ENCODE measurements around the gene SNAI3.

DNA sequence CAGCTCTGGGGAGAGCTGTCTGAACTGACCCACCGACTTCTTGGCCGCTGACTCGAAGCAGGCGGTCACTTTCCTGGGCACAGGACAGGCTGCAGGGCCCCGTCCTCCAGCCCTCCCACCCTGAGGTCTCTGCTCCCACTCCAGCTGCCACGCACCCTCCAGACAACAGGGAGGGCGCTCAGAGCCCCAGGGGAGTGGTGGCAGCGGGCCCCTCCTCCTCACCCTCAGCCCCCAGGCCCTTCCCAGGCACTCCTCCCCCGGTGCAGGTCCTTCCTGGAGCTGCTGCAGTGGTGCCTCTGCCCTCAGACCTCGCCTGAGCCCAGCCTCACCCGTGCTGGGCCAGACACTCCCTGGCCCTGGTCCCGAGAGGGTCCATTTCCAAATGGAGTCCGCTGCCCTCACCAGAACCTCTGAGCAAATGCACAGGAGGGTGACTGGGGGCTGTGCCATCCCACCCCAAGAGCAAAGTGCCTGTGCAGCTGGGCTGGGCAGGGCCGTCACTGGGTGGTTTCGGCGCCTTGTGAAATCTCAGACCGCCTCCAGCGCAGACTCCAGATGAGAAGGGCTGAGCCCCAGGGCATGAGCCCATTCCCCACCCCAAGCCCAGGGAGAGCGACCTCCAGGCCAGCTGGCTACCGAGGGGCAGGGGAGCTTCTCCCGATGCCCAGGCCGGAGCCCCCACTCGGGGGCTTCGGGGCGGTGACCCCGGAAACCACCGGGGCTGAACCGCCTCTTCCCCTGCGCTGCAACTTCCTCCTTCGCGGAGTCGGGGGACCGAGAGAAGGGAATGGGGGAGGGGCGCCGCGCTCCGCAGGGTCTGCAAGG, 36.2 kb downstream of the SNAI3 start:
- no peak for TF ChIP-seq ZNF263 (CRISPR knock-in tag; IDR thresholded peaks at IDR 0.05; ENCODE audit: low read depth)
- TF ChIP-seq, protein P1, sequence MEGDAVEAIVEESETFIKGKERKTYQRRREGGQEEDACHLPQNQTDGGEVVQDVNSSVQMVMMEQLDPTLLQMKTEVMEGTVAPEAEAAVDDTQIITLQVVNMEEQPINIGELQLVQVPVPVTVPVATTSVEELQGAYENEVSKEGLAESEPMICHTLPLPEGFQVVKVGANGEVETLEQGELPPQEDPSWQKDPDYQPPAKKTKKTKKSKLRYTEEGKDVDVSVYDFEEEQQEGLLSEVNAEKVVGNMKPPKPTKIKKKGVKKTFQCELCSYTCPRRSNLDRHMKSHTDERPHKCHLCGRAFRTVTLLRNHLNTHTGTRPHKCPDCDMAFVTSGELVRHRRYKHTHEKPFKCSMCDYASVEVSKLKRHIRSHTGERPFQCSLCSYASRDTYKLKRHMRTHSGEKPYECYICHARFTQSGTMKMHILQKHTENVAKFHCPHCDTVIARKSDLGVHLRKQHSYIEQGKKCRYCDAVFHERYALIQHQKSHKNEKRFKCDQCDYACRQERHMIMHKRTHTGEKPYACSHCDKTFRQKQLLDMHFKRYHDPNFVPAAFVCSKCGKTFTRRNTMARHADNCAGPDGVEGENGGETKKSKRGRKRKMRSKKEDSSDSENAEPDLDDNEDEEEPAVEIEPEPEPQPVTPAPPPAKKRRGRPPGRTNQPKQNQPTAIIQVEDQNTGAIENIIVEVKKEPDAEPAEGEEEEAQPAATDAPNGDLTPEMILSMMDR (IDR thresholded peaks at IDR 0.05): no peak
- TF ChIP-seq SOX15 (CRISPR knock-in tag; IDR thresholded peaks at IDR 0.05): no peak
- no peak for TF ChIP-seq MYBL2 (CRISPR knock-in tag; IDR thresholded peaks at IDR 0.05)
- TF ChIP-seq, protein P2, sequence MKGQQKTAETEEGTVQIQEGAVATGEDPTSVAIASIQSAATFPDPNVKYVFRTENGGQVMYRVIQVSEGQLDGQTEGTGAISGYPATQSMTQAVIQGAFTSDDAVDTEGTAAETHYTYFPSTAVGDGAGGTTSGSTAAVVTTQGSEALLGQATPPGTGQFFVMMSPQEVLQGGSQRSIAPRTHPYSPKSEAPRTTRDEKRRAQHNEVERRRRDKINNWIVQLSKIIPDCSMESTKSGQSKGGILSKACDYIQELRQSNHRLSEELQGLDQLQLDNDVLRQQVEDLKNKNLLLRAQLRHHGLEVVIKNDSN (CRISPR knock-in tag; IDR thresholded peaks at IDR 0.05): no peak
- TF ChIP-seq, protein P3, sequence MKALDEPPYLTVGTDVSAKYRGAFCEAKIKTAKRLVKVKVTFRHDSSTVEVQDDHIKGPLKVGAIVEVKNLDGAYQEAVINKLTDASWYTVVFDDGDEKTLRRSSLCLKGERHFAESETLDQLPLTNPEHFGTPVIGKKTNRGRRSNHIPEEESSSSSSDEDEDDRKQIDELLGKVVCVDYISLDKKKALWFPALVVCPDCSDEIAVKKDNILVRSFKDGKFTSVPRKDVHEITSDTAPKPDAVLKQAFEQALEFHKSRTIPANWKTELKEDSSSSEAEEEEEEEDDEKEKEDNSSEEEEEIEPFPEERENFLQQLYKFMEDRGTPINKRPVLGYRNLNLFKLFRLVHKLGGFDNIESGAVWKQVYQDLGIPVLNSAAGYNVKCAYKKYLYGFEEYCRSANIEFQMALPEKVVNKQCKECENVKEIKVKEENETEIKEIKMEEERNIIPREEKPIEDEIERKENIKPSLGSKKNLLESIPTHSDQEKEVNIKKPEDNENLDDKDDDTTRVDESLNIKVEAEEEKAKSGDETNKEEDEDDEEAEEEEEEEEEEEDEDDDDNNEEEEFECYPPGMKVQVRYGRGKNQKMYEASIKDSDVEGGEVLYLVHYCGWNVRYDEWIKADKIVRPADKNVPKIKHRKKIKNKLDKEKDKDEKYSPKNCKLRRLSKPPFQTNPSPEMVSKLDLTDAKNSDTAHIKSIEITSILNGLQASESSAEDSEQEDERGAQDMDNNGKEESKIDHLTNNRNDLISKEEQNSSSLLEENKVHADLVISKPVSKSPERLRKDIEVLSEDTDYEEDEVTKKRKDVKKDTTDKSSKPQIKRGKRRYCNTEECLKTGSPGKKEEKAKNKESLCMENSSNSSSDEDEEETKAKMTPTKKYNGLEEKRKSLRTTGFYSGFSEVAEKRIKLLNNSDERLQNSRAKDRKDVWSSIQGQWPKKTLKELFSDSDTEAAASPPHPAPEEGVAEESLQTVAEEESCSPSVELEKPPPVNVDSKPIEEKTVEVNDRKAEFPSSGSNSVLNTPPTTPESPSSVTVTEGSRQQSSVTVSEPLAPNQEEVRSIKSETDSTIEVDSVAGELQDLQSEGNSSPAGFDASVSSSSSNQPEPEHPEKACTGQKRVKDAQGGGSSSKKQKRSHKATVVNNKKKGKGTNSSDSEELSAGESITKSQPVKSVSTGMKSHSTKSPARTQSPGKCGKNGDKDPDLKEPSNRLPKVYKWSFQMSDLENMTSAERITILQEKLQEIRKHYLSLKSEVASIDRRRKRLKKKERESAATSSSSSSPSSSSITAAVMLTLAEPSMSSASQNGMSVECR (CRISPR knock-in tag; IDR thresholded peaks at IDR 0.05; ENCODE audit: borderline replicate concordance): no peak
- TF ChIP-seq ZNF121 (CRISPR knock-in tag; IDR thresholded peaks at IDR 0.05): no peak
- TF ChIP-seq, protein P4, sequence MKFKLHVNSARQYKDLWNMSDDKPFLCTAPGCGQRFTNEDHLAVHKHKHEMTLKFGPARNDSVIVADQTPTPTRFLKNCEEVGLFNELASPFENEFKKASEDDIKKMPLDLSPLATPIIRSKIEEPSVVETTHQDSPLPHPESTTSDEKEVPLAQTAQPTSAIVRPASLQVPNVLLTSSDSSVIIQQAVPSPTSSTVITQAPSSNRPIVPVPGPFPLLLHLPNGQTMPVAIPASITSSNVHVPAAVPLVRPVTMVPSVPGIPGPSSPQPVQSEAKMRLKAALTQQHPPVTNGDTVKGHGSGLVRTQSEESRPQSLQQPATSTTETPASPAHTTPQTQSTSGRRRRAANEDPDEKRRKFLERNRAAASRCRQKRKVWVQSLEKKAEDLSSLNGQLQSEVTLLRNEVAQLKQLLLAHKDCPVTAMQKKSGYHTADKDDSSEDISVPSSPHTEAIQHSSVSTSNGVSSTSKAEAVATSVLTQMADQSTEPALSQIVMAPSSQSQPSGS (CRISPR knock-in tag; IDR thresholded peaks at IDR 0.05; ENCODE audit: borderline replicate concordance, low read depth): no peak
- TF ChIP-seq NFE2L1 (CRISPR knock-in tag; IDR thresholded peaks at IDR 0.05): no peak
- TF ChIP-seq, protein P5, sequence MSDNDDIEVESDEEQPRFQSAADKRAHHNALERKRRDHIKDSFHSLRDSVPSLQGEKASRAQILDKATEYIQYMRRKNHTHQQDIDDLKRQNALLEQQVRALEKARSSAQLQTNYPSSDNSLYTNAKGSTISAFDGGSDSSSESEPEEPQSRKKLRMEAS (CRISPR knock-in tag; IDR thresholded peaks at IDR 0.05): no peak
